AG04449 (cell line): Measurements from ENCODE around the gene DIAPH1.
A peak's percentile ranks its signal among the peaks of the same experiment; 100 is the strongest.

Experiments used
- CTCF ChIA-PET: fragments of 350-600 bp; formaldehyde crosslinking; extraction: SDS; loops from one replicate; lab custom pipeline; 2021; ENCODE audit warnings: antibody characterized with exemption; lab: Yijun Ruan, JAX
- POLR2A ChIA-PET: fragments of 400-600, 350-600 bp; formaldehyde crosslinking; extraction: SDS; loops from one replicate; lab custom pipeline; 2020; ENCODE audit warnings: antibody characterized with exemption, inconsistent platforms; lab: Yijun Ruan, JAX
- DNase-seq: peaks from one replicate; pipeline ENCODE4 v3.0.0-alpha.2; 2010; ENCODE audit warnings: low read depth, low spot score
- H3K4me3 ChIP-seq: 2 replicates; pipeline ENCODE4 v1.5.1; 2011; ENCODE audit warnings: low read depth, mild to moderate bottlenecking, control low read depth, low read length
- TF ChIP-seq, protein P1 (sequence below): IDR thresholded peaks from one replicate; pipeline ENCODE4 v1.5.1; 2011; ENCODE audit warnings: mild to moderate bottlenecking, moderate library complexity, low read length, control low read depth, inconsistent platforms; ENCODE audit not compliant: insufficient read depth; ENCODE audit errors: missing control alignments

DIAPH1 gene

DNA sequence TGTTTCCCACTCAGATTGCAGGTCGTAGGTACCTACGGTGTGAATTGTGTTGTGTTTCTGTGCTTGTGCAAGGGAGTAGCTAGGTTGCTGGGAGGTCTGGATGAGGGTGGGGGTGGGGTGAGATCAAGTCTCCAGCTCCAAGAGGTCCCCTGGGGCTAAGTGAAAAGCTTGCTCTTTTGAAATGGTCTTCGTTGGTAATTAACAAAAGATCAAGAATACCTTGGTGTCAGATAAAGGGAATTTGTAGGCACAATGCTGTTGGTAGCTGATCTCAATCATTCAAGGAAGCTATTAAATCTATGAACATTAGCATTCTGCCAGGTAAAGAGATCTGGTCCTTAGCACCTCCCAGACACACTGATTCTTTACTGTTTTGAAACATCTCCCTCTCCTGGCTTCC is 134.9 kb downstream of the DIAPH1 start:
- POLR2A ChIA-PET, result no interaction called here
- DNase-seq, result no peak
- no peak overlapping the region; the same call in 1 of the 2 replicates for H3K4me3 ChIP-seq
- CTCF ChIA-PET, result interaction anchor here (0.9 to 37.5 kb wide), 6 partner anchors 9 to 74 kb away, joined by 4 to 856 read pairs (median 7); partner anchors contain the start of genes PCDHGA12 and PCDHGC3
- TF ChIP-seq, protein P1, sequence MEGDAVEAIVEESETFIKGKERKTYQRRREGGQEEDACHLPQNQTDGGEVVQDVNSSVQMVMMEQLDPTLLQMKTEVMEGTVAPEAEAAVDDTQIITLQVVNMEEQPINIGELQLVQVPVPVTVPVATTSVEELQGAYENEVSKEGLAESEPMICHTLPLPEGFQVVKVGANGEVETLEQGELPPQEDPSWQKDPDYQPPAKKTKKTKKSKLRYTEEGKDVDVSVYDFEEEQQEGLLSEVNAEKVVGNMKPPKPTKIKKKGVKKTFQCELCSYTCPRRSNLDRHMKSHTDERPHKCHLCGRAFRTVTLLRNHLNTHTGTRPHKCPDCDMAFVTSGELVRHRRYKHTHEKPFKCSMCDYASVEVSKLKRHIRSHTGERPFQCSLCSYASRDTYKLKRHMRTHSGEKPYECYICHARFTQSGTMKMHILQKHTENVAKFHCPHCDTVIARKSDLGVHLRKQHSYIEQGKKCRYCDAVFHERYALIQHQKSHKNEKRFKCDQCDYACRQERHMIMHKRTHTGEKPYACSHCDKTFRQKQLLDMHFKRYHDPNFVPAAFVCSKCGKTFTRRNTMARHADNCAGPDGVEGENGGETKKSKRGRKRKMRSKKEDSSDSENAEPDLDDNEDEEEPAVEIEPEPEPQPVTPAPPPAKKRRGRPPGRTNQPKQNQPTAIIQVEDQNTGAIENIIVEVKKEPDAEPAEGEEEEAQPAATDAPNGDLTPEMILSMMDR, result no peak

DNA sequence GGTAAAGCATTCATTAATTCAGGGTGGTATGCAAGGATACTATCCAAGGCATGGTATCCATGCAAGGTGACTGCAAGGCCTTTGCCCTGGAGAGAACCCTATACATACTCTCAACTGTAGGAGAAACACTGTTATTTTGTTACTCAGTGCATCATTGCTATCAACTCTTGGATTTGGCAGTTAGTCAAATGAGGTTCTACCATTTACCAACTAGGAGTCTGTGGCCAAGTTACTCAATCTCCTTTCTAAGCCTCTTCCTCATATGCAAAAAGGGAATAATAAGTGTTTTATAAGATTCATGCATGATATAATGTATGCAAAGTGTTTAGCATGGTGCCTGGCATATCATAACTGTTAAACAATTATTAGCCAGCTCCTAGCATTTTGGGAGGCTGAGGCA is 139.0 kb downstream of the DIAPH1 start:
- no peak for DNase-seq
- TF ChIP-seq, protein P1, result no peak
- ChIA-PET POLR2A (no interaction called here), CTCF (interaction anchor here (1.5 to 37.5 kb wide), 5 partner anchors 9 to 84 kb away, joined by 4 to 856 read pairs (median 9); partner anchors contain the start of gene PCDHGC5)
- peak overlapping the region; percentile 40 for H3K4me3 ChIP-seq

DNA sequence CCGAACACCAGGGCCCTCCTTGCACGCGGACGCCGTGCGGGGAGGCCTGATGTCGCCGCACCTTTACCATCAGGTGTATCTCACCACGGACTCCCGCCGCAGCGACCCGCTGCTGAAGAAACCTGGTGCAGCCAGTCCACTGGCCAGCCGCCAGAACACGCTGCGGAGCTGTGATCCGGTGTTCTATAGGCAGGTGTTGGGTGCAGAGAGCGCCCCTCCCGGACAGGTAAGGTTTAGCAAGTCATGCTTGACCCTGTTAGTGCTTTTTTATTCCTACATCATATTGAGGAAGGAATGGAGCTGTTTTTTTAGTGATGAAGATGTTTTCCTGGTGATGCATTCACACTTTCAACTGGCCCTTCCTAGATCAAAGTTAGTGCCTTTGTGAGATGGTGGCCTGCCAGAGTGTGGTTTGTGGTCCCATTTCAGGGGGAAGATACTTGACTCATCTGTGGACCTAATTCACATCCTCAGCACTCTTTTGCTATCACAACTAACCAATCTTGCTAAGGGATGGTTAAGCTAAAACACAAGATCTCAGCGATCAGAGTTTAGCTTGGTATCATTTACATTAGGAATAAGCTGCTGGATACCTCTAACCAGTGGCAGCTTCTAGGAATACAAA is 140.4 kb downstream of the DIAPH1 start:
- no peak for DNase-seq
- TF ChIP-seq, protein P1, result peak; percentile 28
- ChIA-PET POLR2A (interaction anchor here (1.0 to 1.7 kb wide), 3 partner anchors 10 to 43 kb away, joined by 3 to 8 read pairs (median 5); partner anchors contain the start of gene PCDHGC5), CTCF (interaction anchor here (0.9 to 7.5 kb wide), 17 partner anchors 9 to 140 kb away, joined by 3 to 99 read pairs (median 6); partner anchors contain the start of genes DIAPH1, PCDHGA11, PCDHGA12 and PCDHGC5)
- H3K4me3 ChIP-seq, result peak overlapping the region; percentile 84

DNA sequence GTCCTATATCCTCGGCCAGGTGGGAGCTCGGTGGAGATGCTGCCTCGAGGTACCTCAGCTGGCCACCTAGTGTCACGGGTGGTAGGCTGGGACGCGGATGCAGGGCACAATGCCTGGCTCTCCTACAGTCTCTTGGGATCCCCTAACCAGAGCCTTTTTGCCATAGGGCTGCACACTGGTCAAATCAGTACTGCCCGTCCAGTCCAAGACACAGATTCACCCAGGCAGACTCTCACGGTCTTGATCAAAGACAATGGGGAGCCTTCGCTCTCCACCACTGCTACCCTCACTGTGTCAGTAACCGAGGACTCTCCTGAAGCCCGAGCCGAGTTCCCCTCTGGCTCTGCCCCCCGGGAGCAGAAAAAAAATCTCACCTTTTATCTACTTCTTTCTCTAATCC is 141.0 kb downstream of the DIAPH1 start:
- DNase-seq, result no peak
- H3K4me3 ChIP-seq, result peak overlapping the region; percentile 84
- CTCF ChIA-PET, result interaction anchor here (1.0 to 7.5 kb wide), 13 partner anchors 10 to 141 kb away, joined by 3 to 99 read pairs (median 7); partner anchors contain the start of genes DIAPH1, PCDHGA11, PCDHGA12 and PCDHGC5
- POLR2A ChIA-PET, result interaction anchor here (1.0 to 1.7 kb wide), 2 partner anchors 31 to 44 kb away, joined by 3 to 8 read pairs; no protein-coding TSS in a partner anchor
- TF ChIP-seq, protein P1, result no peak

DNA sequence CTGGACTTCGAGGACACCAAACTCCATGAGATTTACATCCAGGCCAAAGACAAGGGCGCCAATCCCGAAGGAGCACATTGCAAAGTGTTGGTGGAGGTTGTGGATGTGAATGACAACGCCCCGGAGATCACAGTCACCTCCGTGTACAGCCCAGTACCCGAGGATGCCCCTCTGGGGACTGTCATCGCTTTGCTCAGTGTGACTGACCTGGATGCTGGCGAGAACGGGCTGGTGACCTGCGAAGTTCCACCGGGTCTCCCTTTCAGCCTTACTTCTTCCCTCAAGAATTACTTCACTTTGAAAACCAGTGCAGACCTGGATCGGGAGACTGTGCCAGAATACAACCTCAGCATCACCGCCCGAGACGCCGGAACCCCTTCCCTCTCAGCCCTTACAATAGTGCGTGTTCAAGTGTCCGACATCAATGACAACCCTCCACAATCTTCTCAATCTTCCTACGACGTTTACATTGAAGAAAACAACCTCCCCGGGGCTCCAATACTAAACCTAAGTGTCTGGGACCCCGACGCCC is 141.7 kb downstream of the DIAPH1 start:
- CTCF ChIA-PET, result interaction anchor here (0.9 to 7.5 kb wide), 20 partner anchors 8 to 142 kb away, joined by 3 to 99 read pairs (median 8); partner anchors contain the start of genes DIAPH1, PCDHGA11, PCDHGA12 and PCDHGC5
- H3K4me3 ChIP-seq, result peak overlapping the region; percentile 84
- no peak for DNase-seq
- TF ChIP-seq, protein P1, result no peak
- POLR2A ChIA-PET, result interaction anchor here (1.0 to 2.2 kb wide), 7 partner anchors 8 to 44 kb away, joined by 3 to 16 read pairs (median 5); partner anchors contain the start of gene PCDHGC4
